ENCODE data around the gene ACBD7. TPM values are rescaled to one million over a fixed set of nuclear protein-coding genes. Genes with fewer than 3 reads are reported as not detected.

The ACBD7 gene
- total and polyA plus RNA-seq, 2 of the 8 experiments (the other 6 are each of a cell fraction or from before 2014, with no cell fraction given), result 9.0 to 17.8 TPM

DNA sequence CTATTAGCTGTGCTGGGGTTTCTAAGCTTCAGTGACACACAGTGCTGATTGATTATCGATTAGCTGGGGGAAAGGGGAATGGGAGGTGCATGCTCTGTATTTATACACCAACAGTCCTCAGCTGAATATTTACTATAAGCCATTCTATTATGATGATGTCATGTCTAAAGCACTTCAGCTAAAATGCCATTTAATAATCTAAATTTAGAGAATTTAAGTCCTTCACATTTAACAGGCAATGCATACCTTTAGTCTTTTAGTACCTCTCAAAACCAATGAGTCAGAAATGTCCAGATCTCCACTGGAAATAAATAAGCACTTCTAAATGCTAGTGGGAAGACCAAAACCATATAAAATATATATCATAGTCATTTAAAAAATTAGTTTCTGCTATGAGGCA lies 33.1 kb upstream of the ACBD7 start:
- DNase-seq (ENCODE audit: low read depth in 1 of 2, low spot score in 2 of 2) (no peak), FAIRE-seq (no peak)
- H3K4me3 ChIP-seq (ENCODE audit: extremely low read depth in 1 of 4, insufficient read depth in 2 of 4, low read depth in 3 of 4, low read length in 4 of 4), result no peak overlapping the region
- no peak overlapping the region for H3K23ac ChIP-seq (ENCODE audit: insufficient read length)
- no peaks in the 10 kb centered on the region for H3K79me2 ChIP-seq (ENCODE audit: control insufficient read depth in 1 of 2, insufficient read depth in 2 of 2, low read length in 2 of 2)
- POLR2A ChIA-PET (ENCODE audit: partially characterized antibody), result no interaction called here
- H3K4ac ChIP-seq (replicated peaks; ENCODE audit: insufficient read length, low read depth, low read length), result no peak overlapping the region
- H3K9ac ChIP-seq (replicated peaks in 1 of 4; ENCODE audit: extremely low read depth in 1 of 4, low read depth in 3 of 4, low read length in 3 of 4), result no peak overlapping the region
- no peaks in the 10 kb centered on the region for H4K20me1 ChIP-seq (replicated peaks in 1 of 2; ENCODE audit: control insufficient read depth in 1 of 2, insufficient read depth in 2 of 2, low read length in 2 of 2)
- H2BK5ac ChIP-seq (ENCODE audit: low read depth, low read length), result no peak overlapping the region
- no peak overlapping the region for H4K8ac ChIP-seq (ENCODE audit: extremely low read depth, insufficient read depth, low read length)
- H3K56ac ChIP-seq (replicated peaks; ENCODE audit: insufficient read length, low read depth, low read length), result no peak overlapping the region
- no peak overlapping the region for H2BK15ac ChIP-seq (ENCODE audit: low read length)
- 100% methylated on average over 1 of the region's 1 CpG; no CpG with 5 or more reads in 1 of the 2 experiments for WGBS, 2 experiments (ENCODE audit: extremely low coverage in 1 of 2, insufficient coverage in 1 of 2, insufficient read length in 1 of 2, insufficient replicate concordance in 2 of 2, low coverage in 1 of 2, low lambda C conversion rate in 2 of 2, missing lambda C conversion rate in 1 of 2)
- H3K4me1 ChIP-seq (replicated peaks in 1 of 4; ENCODE audit: control insufficient read depth in 3 of 4, insufficient read depth in 4 of 4, low read length in 3 of 4), result no peaks in the 10 kb centered on the region
- H3K4me2 ChIP-seq (ENCODE audit: insufficient read depth in 1 of 2, low read depth in 2 of 2, low read length in 2 of 2), result no peak overlapping the region
- no peak overlapping the region for H3K18ac ChIP-seq (ENCODE audit: extremely low read depth, low read length)
- H2BK120ac ChIP-seq (replicated peaks; ENCODE audit: low read depth, low read length), result no peak overlapping the region
- H3K23me2 ChIP-seq (ENCODE audit: low read depth, low read length), result no peaks in the 10 kb centered on the region
- CTCF ChIA-PET (ENCODE audit: partially characterized antibody), result no interaction called here
- no peaks in the 10 kb centered on the region for H3K9me3 ChIP-seq (ENCODE audit: insufficient read depth in 2 of 2, low read depth in 1 of 2, low read length in 1 of 2)
- H2BK20ac ChIP-seq (ENCODE audit: low read length), result no peak overlapping the region
- H3K27me3 ChIP-seq (replicated peaks in 1 of 4; ENCODE audit: control insufficient read depth in 3 of 4, extremely low read depth in 1 of 4, insufficient read depth in 3 of 4, low read length in 3 of 4), result no peaks in the 10 kb centered on the region
- TF ChIP-seq CBX8 (IDR thresholded peaks at IDR 0.05; ENCODE audit: borderline replicate concordance, low read depth, low read length) (no peak), SAP30 (IDR thresholded peaks at IDR 0.05; ENCODE audit: insufficient read depth, insufficient replicate concordance, low read length) (no peak), MAX (IDR thresholded peaks at IDR 0.05) (no peak), GTF2F1 (IDR thresholded peaks at IDR 0.05; ENCODE audit: borderline replicate concordance, low read depth, low read length) (no peak), HDAC2 (IDR thresholded peaks at IDR 0.05; ENCODE audit: borderline replicate concordance in 1 of 2, low read depth in 2 of 2, low read length in 2 of 2) (no peak)
- H3K36me3 ChIP-seq (ENCODE audit: control insufficient read depth in 2 of 4, insufficient read depth in 4 of 4, low read length in 3 of 4), result peaks cover 0 to 16% (median 8%) of the 10 kb centered on the region in 4 experiments; a peak in 5 of 8 replicates
- H2AK5ac ChIP-seq (ENCODE audit: low read depth, low read length), result no peak overlapping the region
- H4K91ac ChIP-seq (replicated peaks; ENCODE audit: insufficient read length, low read length), result no peak overlapping the region
- no peak overlapping the region for H3K27ac ChIP-seq (ENCODE audit: low read depth, low read length)
- H2BK12ac ChIP-seq (ENCODE audit: low read depth, low read length), result no peak overlapping the region
- no peaks in the 10 kb centered on the region for H3K79me1 ChIP-seq (ENCODE audit: low read depth, low read length)
- no peak overlapping the region for H3K14ac ChIP-seq (ENCODE audit: insufficient read length)
- no peak overlapping the region for H4K5ac ChIP-seq (ENCODE audit: insufficient read length, low read depth, low read length)
- no peak overlapping the region for H2AFZ ChIP-seq (ENCODE audit: low read length)

Measured in H1 (cell line).